NCI-H226 (cell line): ENCODE data around the gene GUK1.

ENCODE experiments used
- DNase-seq: peaks from one replicate; pipeline ENCODE4 v3.0.0-alpha.2; 2015

The GUK1 gene

GRCh38 chr1:228151180-228151925, 11.3 kb downstream of the GUK1 start:
- no peak for DNase-seq

- DNase-seq, result no peak
Measured at GRCh38 chr1:228152097-228152917, 12.2 kb downstream of the GUK1 start.

DNA sequence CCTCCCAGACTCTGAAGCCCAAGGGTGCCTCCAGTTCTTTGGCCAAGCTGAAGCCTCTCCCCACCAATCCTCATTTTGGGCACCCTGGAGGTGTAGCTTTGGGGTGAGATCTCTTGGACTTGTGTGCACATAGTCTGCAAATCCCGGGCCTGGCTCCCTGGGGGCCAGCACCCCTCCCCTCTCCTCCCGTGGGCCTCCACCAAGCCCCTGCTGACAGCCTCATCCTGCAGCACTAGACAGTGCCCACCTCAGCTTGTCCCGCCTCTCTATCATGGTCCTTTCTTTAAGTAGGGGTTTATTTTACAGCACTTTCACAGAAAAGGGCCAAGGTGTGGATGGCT, 12.8 kb downstream of the GUK1 start:
- DNase-seq, result no peak

GRCh38 chr1:228154021-228154669, 14.1 kb downstream of the GUK1 start:
- no peak for DNase-seq

- no peak for DNase-seq
Measured at GRCh38 chr1:228154670-228155571, 14.8 kb downstream of the GUK1 start.

GRCh38 chr1:228155596-228156514, 15.8 kb downstream of the GUK1 start:
- no peak for DNase-seq

DNA sequence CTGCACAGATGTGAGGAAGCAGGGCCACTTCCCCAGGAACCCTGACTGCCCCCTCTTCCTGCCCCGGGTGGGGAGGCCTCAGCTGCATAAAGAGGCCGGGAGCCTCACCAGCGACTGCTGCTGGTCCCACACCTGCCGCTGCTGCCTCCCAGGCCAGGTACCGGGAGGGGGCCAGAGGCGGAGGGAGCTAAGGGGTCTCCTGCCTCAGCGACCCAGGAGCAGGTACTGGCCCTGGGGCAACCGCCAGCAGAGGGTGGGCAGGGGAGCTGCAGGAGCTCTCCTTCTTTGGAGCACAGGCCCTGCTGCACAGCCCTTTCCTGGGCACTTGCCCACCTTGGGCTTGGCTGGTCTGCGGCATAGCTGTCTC, 16.4 kb downstream of the GUK1 start:
- DNase-seq, result no peak

DNA sequence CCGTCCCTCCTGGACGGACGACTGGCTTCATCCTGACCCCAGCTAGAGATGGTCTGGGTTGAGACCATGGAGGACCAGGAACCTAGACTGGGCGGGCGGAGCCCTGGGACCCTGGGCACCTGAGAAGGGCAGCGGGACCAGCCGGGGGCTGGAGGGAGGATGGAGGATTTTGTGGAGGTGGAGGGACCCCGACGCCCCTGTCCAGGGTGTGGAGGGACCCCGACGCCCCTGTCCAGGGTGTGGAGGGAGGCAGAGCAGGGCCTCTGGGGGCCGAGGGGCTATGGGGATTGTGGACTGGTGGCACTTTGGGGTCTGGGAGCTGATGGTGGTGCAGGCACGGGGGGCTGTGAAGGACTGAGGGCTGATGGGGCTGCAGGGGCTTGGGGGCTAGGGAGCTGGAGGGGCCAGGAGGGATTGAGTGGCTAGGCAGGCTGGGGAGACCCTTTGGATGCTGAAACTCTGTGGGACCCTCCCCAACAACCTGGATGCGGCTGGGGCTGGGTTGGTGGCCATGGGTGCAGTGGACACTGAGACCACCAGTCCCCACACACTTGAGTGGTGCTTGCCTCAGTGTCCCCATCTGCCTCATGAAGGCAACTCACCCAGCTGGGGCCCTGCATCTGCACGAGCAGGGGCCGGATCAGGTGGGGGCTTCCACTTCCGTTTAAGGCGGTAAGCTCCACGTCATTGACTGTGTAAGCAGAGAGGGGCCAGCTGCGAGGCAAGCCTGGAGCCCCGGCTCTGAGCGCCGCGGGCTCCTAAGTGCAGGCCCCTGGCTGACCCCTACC, 17.1 kb downstream of the GUK1 start:
- no peak for DNase-seq

DNA sequence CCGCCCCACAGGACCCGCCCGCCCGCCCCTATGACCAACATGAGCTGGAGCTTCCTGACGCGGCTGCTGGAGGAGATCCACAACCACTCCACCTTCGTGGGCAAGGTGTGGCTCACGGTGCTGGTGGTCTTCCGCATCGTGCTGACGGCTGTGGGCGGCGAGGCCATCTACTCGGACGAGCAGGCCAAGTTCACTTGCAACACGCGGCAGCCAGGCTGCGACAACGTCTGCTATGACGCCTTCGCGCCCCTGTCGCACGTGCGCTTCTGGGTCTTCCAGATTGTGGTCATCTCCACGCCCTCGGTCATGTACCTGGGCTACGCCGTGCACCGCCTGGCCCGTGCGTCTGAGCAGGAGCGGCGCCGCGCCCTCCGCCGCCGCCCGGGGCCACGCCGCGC, 17.6 kb downstream of the GUK1 start:
- no peak for DNase-seq

- DNase-seq, result no peak
Measured at GRCh38 chr1:228158151-228159007, 18.3 kb downstream of the GUK1 start.

DNA sequence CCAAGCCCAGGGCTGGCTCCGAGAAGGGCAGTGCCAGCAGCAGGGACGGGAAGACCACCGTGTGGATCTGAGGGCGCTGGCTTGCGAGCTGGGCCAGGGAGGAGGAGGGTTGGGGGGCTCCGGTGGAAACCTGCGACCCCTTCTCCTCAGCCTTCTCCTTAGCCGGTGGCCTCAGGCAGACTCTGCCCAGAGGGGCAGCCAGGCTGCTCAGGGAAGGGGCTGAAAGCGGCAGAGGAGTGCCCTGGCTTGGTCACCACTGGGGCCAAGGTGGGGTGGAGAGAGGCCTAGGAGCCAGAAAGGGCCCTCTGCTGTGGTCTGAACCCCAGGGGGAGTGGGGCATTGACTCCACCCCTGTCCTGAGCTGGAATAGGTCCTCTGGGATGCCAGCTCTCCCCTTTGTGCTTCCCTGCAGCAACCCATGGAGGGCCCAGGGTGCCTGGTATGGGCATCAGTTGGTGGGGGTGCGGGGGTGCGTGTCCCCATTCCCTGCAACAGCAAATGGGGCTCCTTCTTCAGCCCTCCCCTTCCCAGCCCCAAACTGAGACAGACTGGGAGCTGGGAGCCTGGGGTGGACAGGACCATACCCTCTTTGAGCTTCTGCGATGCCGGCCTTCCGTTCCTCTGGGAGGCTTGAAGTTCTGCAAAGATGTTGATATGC, 19.1 kb downstream of the GUK1 start:
- DNase-seq, result no peak

- no peak for DNase-seq
Measured at GRCh38 chr1:228160201-228160761, 20.2 kb downstream of the GUK1 start.

- DNase-seq, result peak; percentile 34
Measured at GRCh38 chr1:228161362-228161761, 21.3 kb downstream of the GUK1 start.

DNA sequence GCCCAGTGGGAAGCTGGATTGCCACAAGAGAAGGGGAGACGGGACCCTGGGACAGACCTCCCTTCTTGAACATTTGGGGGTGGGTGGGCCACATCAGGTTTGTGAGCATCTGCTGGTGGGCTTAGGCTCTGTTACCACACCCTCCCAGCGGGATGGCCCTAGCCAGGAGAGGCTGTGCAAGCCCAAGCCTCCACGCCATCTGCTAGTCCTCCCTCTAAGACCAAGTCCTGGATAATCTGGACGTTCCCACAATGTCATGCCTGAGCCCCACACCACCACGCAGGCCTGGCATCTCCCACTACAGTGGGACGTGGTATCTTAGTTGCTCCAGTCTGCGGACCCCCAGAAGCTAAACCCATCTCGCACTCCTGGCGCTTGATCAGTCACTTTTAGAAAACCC, 21.8 kb downstream of the GUK1 start:
- DNase-seq, result no peak

DNA sequence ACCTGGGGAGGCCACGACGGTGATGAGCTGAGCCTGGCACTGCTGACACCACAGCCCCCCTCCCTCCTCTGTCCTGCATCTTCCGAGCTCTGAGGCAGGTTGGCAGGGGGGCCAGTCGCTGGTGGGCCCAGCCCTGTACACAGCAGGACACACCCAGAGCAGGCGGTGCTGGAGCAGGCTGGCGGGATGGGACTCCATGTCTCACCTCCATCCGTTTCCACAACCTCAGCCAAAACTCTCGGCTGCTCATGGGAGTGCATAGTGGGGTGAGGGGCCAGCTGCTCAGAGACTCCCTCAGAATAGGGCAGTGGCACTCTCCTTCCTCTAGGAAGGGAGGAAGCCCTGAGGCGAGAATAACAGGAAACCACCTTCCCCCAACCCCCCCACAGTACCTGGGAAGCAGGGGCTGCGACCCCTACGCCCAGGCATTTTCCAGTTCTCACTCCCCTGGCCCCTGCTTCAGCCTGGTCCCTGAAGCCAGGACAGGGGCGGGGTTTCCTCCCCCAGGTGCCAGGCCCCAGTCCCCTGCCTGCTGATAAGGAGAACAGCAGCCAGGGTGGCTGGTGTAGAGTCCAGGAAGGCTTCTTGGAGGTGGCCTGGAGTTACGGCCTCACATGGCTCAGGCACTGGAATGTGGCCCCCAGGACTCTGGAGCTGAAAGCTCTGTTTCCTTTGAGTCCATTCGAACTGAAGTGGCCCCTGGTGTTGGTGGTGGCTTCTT, 22.4 kb downstream of the GUK1 start:
- peak; percentile 73 for DNase-seq

GRCh38 chr1:228163007-228163753, 23.1 kb downstream of the GUK1 start:
- peak; percentile 68 for DNase-seq

DNA sequence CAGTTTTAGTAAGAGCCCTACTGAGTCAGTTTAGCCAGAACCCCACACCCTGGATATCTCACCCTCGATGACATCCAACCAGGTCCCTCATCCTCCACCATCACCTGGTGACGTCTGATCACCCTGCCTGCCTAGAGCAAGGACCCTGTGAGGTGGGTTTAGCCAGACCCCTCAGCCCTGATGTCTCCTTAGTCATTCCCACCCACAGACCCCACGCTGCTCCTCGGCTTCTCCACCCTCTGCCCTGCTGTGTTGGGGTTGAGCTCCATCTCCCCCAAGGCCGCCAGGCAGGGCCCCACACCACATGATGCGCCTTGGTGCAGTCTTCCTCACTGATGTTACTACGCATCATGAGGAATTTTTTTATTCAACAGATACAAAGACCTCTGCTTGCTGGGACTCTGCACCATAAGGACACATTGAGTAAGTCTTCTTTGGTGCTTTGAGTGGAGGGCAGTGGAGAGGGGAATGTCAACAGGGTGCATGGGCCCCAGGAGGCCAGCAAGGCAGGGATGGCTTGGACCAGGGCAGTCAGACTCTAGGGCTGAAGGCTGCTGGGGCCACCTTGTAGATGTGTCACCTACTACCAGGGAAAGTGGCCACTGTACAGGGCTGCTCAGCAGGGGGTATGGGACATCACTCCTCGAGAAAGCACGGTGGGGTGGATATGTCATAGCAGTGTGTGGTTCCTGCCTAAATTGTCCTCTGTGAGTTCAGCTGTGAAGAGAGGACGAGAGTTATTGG, 23.9 kb downstream of the GUK1 start:
- DNase-seq, result no peak
